Adrenal gland (tissue), 5 donors: ENCODE measurements around the gene PCK1.

ENCODE experiments used
- CTCF ChIP-seq, 6 experiments: fragments of 450-650 bp in 4 of 6; fragments of 200-600 bp in 2 of 6; sonication (generic) in 1 of 6; IDR thresholded peaks; 1 replicate in 5 of 6; 2 replicates in 1 of 6; pipeline versions ENCODE4 v1.5.1 to v1.8.0; 2016 to 2021; ENCODE audit warnings: antibody characterized with exemption in 6 of 6, mild to moderate bottlenecking in 2 of 6, moderate library complexity in 1 of 6
- POLR2A ChIP-seq, 2 donors: fragments of 450-650 bp; IDR thresholded peaks; one replicate each; pipeline ENCODE4 v1.6.1; 2017; ENCODE audit warnings: antibody characterized with exemption in 2 of 2, mild to moderate bottlenecking in 2 of 2, moderate library complexity in 1 of 2
- donor health status: DM: no; HTN: no; CAD: no.

- no peak for TF ChIP-seq CTCF (IDR thresholded peaks at IDR 0.05)
- TF ChIP-seq POLR2A (IDR thresholded peaks at IDR 0.05) = no peak
Observed at GRCh38 chr20:57548177-57549058, 12.5 kb upstream of the PCK1 start.
